ENCODE results near the gene MEDAG.

DNA sequence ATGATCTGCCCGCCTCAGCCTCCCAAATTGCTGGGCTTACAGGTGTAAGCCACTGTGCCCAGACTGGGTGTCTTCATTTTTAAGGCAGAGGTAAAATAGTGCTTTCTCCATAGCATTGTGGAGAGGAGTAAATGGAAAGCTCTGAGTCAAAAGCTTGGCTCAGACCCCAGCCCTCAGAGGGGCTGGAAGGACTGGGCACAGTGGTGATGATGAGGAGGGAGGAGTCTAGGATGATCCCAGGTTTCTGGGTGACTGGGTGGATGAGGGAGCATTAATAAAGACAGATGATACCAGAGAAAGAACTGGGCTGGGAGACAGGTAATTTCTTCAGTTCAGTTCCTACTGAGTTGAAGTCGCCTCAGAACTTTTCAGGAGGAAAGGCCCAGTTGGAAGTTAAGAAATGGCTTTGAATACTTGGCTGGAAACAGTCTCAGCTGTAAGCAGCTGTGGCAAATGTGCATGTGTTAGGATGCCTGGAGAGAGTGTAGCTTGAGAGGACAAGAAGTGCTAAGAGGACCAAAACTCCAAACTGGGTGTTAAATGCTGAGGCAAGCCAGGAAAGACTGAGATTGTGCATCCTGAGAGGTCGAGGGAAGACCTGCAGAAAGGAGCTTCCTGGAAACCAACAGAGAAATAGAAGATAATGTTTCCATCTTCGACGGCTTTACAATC lies 37.1 kb upstream of the MEDAG start:
- TF ChIP-seq, protein P1, sequence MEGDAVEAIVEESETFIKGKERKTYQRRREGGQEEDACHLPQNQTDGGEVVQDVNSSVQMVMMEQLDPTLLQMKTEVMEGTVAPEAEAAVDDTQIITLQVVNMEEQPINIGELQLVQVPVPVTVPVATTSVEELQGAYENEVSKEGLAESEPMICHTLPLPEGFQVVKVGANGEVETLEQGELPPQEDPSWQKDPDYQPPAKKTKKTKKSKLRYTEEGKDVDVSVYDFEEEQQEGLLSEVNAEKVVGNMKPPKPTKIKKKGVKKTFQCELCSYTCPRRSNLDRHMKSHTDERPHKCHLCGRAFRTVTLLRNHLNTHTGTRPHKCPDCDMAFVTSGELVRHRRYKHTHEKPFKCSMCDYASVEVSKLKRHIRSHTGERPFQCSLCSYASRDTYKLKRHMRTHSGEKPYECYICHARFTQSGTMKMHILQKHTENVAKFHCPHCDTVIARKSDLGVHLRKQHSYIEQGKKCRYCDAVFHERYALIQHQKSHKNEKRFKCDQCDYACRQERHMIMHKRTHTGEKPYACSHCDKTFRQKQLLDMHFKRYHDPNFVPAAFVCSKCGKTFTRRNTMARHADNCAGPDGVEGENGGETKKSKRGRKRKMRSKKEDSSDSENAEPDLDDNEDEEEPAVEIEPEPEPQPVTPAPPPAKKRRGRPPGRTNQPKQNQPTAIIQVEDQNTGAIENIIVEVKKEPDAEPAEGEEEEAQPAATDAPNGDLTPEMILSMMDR (conservative IDR thresholded peaks at IDR 0.05 in 1 of 2, IDR thresholded peaks at IDR 0.05 in 1 of 2; ENCODE audit: extremely low read depth in 1 of 2, insufficient read depth in 1 of 2, low read depth in 1 of 2, low read length in 2 of 2), result no peak
- no peak for TF ChIP-seq EZH2 (IDR thresholded peaks at IDR 0.05; ENCODE audit: borderline replicate concordance, low read length)

Measured in mammary epithelial cell (primary cell).